K562 (cell line): Measurements from ENCODE around the gene LPGAT1. TPM values are rescaled to one million over a fixed set of nuclear protein-coding genes. Genes with fewer than 3 reads are reported as not detected.

Source experiments
- ATAC-seq: fragments of 200-7000 bp; cut with Tn5 transposase; 3 replicates; pipeline ENCODE4 v1.9.1; 2020; ENCODE audit warnings: moderate library complexity
- BruUV-seq: library from RNA; stranded (reverse); fragments of 400-500 nt; replicated peaks from 2 replicates; lab custom pipeline; 2021; lab: Mats Ljungman, UMichigan
- CTCF ChIA-PET: fragments of 300-600 bp; formaldehyde crosslinking; extraction: SDS; loops from one replicate; lab custom pipeline; 2021; ENCODE audit warnings: low intra/inter-chr PET ratio; lab: Yijun Ruan, JAX
- POLR2A ChIA-PET: fragments of 300-600, 350-650 bp; sonication (Branson Sonifier 250); formaldehyde crosslinking; extraction: SDS; loops from one replicate; lab custom pipeline; 2021; ENCODE audit warnings: antibody characterized with exemption, inconsistent platforms; lab: Yijun Ruan, JAX
- DNase-seq, 4 experiments: peaks; one replicate each; pipeline versions ENCODE4 v3.0.0 to v3.0.0-alpha.2; 2011 to 2018; ENCODE audit warnings: low spot score in 3 of 4, mixed read lengths in 3 of 4; ENCODE audit errors: extremely low read depth in 1 of 4
- FAIRE-seq: peaks from 2 replicates; lab custom pipeline; 2011; peaks lifted over from hg19 to GRCh38; lab: Jason Lieb, UNC
- H2AFZ ChIP-seq: 2 replicates; pipeline ENCODE4 v1.6.0; 2011; ENCODE audit warnings: low read depth, low read length, control low read depth, inconsistent platforms
- H3K27ac ChIP-seq: fragments of 200-600 bp; 3 replicates; pipeline ENCODE4 v1.8.0; 2011; ENCODE audit warnings: low read depth, mild to moderate bottlenecking, control low read depth, inconsistent platforms, low read length, moderate library complexity, mixed read lengths; ENCODE audit errors: extremely low read depth
- H3K27me3 ChIP-seq, 2 experiments: fragments of 300-600 bp in 1 of 2; 2 replicates in 1 of 2; 3 replicates in 1 of 2; pipeline versions ENCODE4 v1.6.0 to v1.8.0; 2011; ENCODE audit warnings: inconsistent platforms in 2 of 2, low read length in 2 of 2, mild to moderate bottlenecking in 1 of 2, mixed read lengths in 1 of 2, moderate library complexity in 1 of 2; ENCODE audit not compliant: control insufficient read depth in 2 of 2, insufficient read depth in 2 of 2
- H3K36me3 ChIP-seq: fragments of 300-600 bp; 3 replicates; pipeline ENCODE4 v1.8.0; 2011; ENCODE audit warnings: mild to moderate bottlenecking, low read length, inconsistent platforms; ENCODE audit not compliant: control insufficient read depth, insufficient read depth
- H3K4me1 ChIP-seq, 2 experiments: fragments of 200-600 bp in 1 of 2; replicated peaks in 1 of 2; 2 replicates in 1 of 2; 3 replicates in 1 of 2; pipeline versions ENCODE4 v1.5.1 to v1.8.0; 2011; ENCODE audit warnings: inconsistent platforms in 2 of 2, low read length in 2 of 2, mild to moderate bottlenecking in 1 of 2, mixed read lengths in 1 of 2, moderate library complexity in 1 of 2; ENCODE audit not compliant: control insufficient read depth in 2 of 2, insufficient read depth in 2 of 2
- H3K4me2 ChIP-seq: 2 replicates; pipeline ENCODE4 v1.6.1; 2011; ENCODE audit warnings: low read length, control low read depth, inconsistent platforms, mixed read lengths; ENCODE audit not compliant: insufficient read depth
- H3K4me3 ChIP-seq: fragments of 200-600 bp; sonication (generic), shearing (Covaris generic); 2 replicates; pipeline ENCODE4 v1.5.1; 2016; ENCODE audit warnings: control low read depth, inconsistent platforms
- H3K79me2 ChIP-seq: fragments of 200-600 bp; 3 replicates; pipeline ENCODE4 v1.8.0; 2011; ENCODE audit warnings: low read length, inconsistent platforms; ENCODE audit not compliant: control insufficient read depth, insufficient read depth
- H3K9ac ChIP-seq, 2 experiments: 2 replicates each; pipeline versions ENCODE4 v1.6.0 to v1.6.1; 2011; ENCODE audit warnings: low read depth in 2 of 2, low read length in 2 of 2, control low read depth in 1 of 2, inconsistent platforms in 1 of 2, mild to moderate bottlenecking in 1 of 2, mixed read lengths in 1 of 2; ENCODE audit not compliant: insufficient read depth in 1 of 2
- H3K9me1 ChIP-seq: one replicate; pipeline ENCODE4 v1.6.0; 2011; ENCODE audit warnings: inconsistent platforms, mild to moderate bottlenecking, low read length, moderate library complexity; ENCODE audit not compliant: control insufficient read depth, insufficient read depth
- H3K9me3 ChIP-seq: replicated peaks from 2 replicates; pipeline ENCODE4 v1.5.1; 2011; ENCODE audit warnings: low read depth, low read length, inconsistent platforms; ENCODE audit not compliant: control insufficient read depth, insufficient read depth
- H4K20me1 ChIP-seq: replicated peaks from 2 replicates; pipeline ENCODE4 v1.6.1; 2011; ENCODE audit warnings: low read length, inconsistent platforms, mixed read lengths; ENCODE audit not compliant: control insufficient read depth, insufficient read depth
- BRCA1 ChIP-seq, 2 experiments: fragments of 450-650 bp in 1 of 2; sonication (generic) in 1 of 2; formaldehyde crosslinking in 1 of 2; IDR thresholded peaks; 2 replicates each; pipeline versions ENCODE4 v1.5.0 to v1.6.1; 2017 to 2020; ENCODE audit warnings: mild to moderate bottlenecking in 1 of 2, missing genetic modification reagents in 1 of 2
- BRD9 ChIP-seq: fragments of 450-650 bp; IDR thresholded peaks from 2 replicates; pipeline ENCODE4 v1.6.1; 2018; ENCODE audit warnings: low read depth; ENCODE audit not compliant: partially characterized antibody
- ESRRA ChIP-seq: fragments of 450-650 bp; IDR thresholded peaks from 2 replicates; pipeline ENCODE4 v1.6.1; 2014; ENCODE audit warnings: low read depth, mild to moderate bottlenecking, moderate library complexity, borderline replicate concordance
- KDM1A ChIP-seq, 2 experiments: fragments of 450-650 bp; IDR thresholded peaks; 2 replicates each; pipeline ENCODE4 v1.6.1; 2016; ENCODE audit warnings: mild to moderate bottlenecking in 2 of 2
- MCM2 ChIP-seq: fragments of 450-650 bp; IDR thresholded peaks from 2 replicates; pipeline ENCODE4 v1.6.1; 2017; ENCODE audit warnings: low read depth, mild to moderate bottlenecking
- MEIS2 ChIP-seq: fragments of 450-650 bp; IDR thresholded peaks from 2 replicates; pipeline ENCODE4 v1.6.1; 2014; ENCODE audit warnings: mild to moderate bottlenecking; ENCODE audit not compliant: partially characterized antibody
- NCOR1 ChIP-seq: fragments of 450-650 bp; IDR thresholded peaks from 2 replicates; pipeline ENCODE4 v1.6.1; 2016; ENCODE audit warnings: mild to moderate bottlenecking, moderate library complexity
- NR4A1 ChIP-seq, 2 experiments: fragments of 250-450 bp in 1 of 2; fragments of 450-650 bp in 1 of 2; sonication (Bioruptor Pico) in 1 of 2; IDR thresholded peaks; 2 replicates each; pipeline versions ENCODE4 v1.4.0 to v1.6.1; 2016 to 2020; ENCODE audit warnings: mild to moderate bottlenecking in 2 of 2, missing compliant biosample characterization in 1 of 2, missing genetic modification characterization in 1 of 2, moderate library complexity in 1 of 2
- POLR2AphosphoS5 ChIP-seq: IDR thresholded peaks from 2 replicates; pipeline ENCODE4 v1.6.1; 2011; ENCODE audit warnings: mild to moderate bottlenecking, low read depth, low read length, moderate library complexity; ENCODE audit not compliant: control insufficient read depth, insufficient read depth
- RBM17 ChIP-seq: fragments of 200-400 bp; formaldehyde crosslinking; IDR thresholded peaks from 2 replicates; pipeline ENCODE4 v1.6.1; 2017; ENCODE audit warnings: low read depth, mild to moderate bottlenecking, low read length, borderline replicate concordance
- RCOR1 ChIP-seq, 2 experiments: IDR thresholded peaks; 2 replicates each; pipeline ENCODE4 v1.6.1; 2012; ENCODE audit warnings: low read depth in 2 of 2, low read length in 2 of 2, borderline replicate concordance in 1 of 2, improper control_type of control experiment in 1 of 2
- RUNX1 ChIP-seq: sonication (generic); IDR thresholded peaks from 2 replicates; pipeline ENCODE4 v1.6.1; 2016; ENCODE audit warnings: antibody characterized with exemption, low read depth
- SP2 ChIP-seq: IDR thresholded peaks from 2 replicates; pipeline ENCODE4 v1.6.1; 2011; ENCODE audit warnings: mild to moderate bottlenecking, low read depth, low read length, moderate library complexity; ENCODE audit not compliant: poor library complexity, severe bottlenecking; ENCODE audit errors: extremely low read depth
- ZFP36 ChIP-seq: fragments of 150-350 bp; IDR thresholded peaks from 2 replicates; pipeline ENCODE4 v1.6.1; 2018; ENCODE audit warnings: low read length, low read depth; ENCODE audit not compliant: partially characterized antibody
- ZNF133 ChIP-seq: fragments of 250-450 bp; sonication (Bioruptor Pico); IDR thresholded peaks from 2 replicates; pipeline ENCODE4 v1.4.0; 2020; ENCODE audit warnings: mild to moderate bottlenecking
- ZNF263 ChIP-seq: sonication (generic); formaldehyde crosslinking; IDR thresholded peaks from 2 replicates; pipeline ENCODE4 v1.8.0; 2022; ENCODE audit warnings: mild to moderate bottlenecking, missing genetic modification reagents, borderline replicate concordance
- ZNF41 ChIP-seq: fragments of 250-450 bp; sonication (Bioruptor Pico); conservative IDR thresholded peaks from 2 replicates; pipeline ENCODE4 v1.4.0; 2020; ENCODE audit warnings: mild to moderate bottlenecking
- ZNF507 ChIP-seq: conservative IDR thresholded peaks from 2 replicates; pipeline ENCODE4 v1.6.1; 2017; ENCODE audit warnings: missing genetic modification characterization, missing compliant biosample characterization
- ZNF584 ChIP-seq: fragments of 200-800 bp; sonication (Bioruptor generic); IDR thresholded peaks from 2 replicates; pipeline ENCODE4 v1.6.1; 2016; ENCODE audit warnings: low read depth, mild to moderate bottlenecking, missing genetic modification characterization, missing compliant biosample characterization
- WGBS: fragments of 100-300 bp; shearing (Covaris generic); methylation state at CpG from one replicate; pipeline ENCODE4 v1.1.6; 2016; ENCODE audit warnings: low coverage, mixed read lengths; ENCODE audit not compliant: insufficient coverage; ENCODE audit errors: missing lambda C conversion rate; 5-methylcytosine and 5-hydroxymethylcytosine counted together
- in situ Hi-C: fragments of 300-500 bp; cut with MboI; formaldehyde crosslinking; loops from 4 replicates; pipeline ENCODE4 v1.15.0; 2018; ENCODE audit warnings: inconsistent platforms, mixed read lengths
- intact Hi-C: fragments of 100-400 bp; cut with micrococcal nuclease; formaldehyde crosslinking; loops from 2 replicates; pipeline ENCODE4 v1.14.2; 2022
- polyA plus RNA-seq, 8 experiments: library from polyadenylated mRNA; depleted of rRNA in 4 of 8; stranded (reverse) in 5 of 8; unstranded in 3 of 8; fragments of >200 nt; fragmentation: Nextera tagmentation in 2 of 8; fragmentation: Illumina TruSeq in 1 of 8; extraction: Ambion mirVana in 2 of 8; extraction: Trizol in 1 of 8; gene quantifications; 2 replicates each; pipeline versions ENCODE4 v1.2.1 to v1.2.3, GENCODE V29; 2011 to 2014; ENCODE audit warnings: inconsistent platforms in 1 of 8, missing spikeins in 1 of 8
- total RNA-seq, 7 experiments: library from RNA; depleted of rRNA in 6 of 7; stranded (reverse); fragments of >200 nt in 6 of 7; fragmentation: Illumina TruSeq in 2 of 7; extraction: Trizol in 2 of 7; gene quantifications; 2 replicates each; pipeline versions ENCODE4 v1.2.1 to v1.2.3, GENCODE V29; 2011 to 2021; ENCODE audit warnings: low replicate concordance in 1 of 7
- TF ChIP-seq, protein P1 (sequence below): fragments of 450-650 bp; IDR thresholded peaks from 2 replicates; pipeline ENCODE4 v1.6.1; 2016
- TF ChIP-seq, protein P2 (sequence below): fragments of 250-450 bp; sonication (Bioruptor Pico); IDR thresholded peaks from 2 replicates; pipeline ENCODE4 v1.8.0; 2021; ENCODE audit warnings: moderate library complexity, mild to moderate bottlenecking, inconsistent platforms

Gene LPGAT1
- total and polyA plus RNA-seq, 9 of the 15 experiments (the other 6 are each of a cell fraction or from before 2014, with no cell fraction given), result 5.7 to 31.4 (median 16.3) TPM

DNA sequence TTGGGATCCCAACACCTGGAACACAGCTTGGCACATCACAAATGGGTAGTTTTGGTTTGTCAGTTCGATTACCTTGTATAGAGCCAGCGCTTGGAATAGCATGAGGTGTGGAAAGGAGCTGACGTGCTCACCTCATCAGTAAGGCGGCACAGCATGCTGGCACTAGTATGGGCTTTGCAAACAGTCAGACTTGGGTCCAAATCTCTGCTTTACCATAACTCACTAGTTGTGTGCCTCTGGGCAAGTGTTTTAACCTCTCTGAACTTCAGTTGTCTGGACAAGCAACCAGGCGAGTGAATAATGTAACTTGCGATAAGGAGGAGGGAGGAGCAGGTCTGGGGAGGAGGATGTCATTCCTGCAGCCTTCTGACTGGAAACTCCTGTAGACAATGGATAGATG lies 128.8 kb downstream of the LPGAT1 start:
- BruUV-seq, result no TSS peak
- CTCF ChIA-PET, result no interaction called here
- POLR2A ChIA-PET, result interaction anchor here (1.3 kb wide), 1 partner anchor 21 kb away, joined by 5 read pairs; no protein-coding TSS in a partner anchor
- DNase-seq (no peak), ATAC-seq (no peak), FAIRE-seq (peak; percentile 69)
- intact Hi-C loops, result no loop called here
- Histone ChIP-seq H3K9me1 (no peaks in the 10 kb centered on the region), H4K20me1 (no peaks in the 10 kb centered on the region), H3K9me3 (no peaks in the 10 kb centered on the region), H3K27ac (no peak overlapping the region), H3K4me1 (peaks cover 5 to 8% of the 10 kb centered on the region in 2 experiments; a peak in 3 of 5 replicates), H3K4me2 (no peak overlapping the region), H3K4me3 (no peak overlapping the region), H3K27me3 (peaks cover 0 to 7% of the 10 kb centered on the region in 2 experiments; a peak in 1 of 5 replicates), H3K79me2 (no peaks in the 10 kb centered on the region), H3K9ac (0 out of 4 replicates have a peak overlapping the region, but pooled peaks of 1 of the 2 experiments have one; percentile 14), H3K36me3 (no peaks in the 10 kb centered on the region), H2AFZ (no peak overlapping the region)
- WGBS, result 17% methylated on average over 6 of the region's 6 CpGs
- in situ Hi-C loops, result no loop called here
- TF ChIP-seq NR4A1 (CRISPR knock-in tag; IDR thresholded peaks at IDR 0.05) (no peak), NR4A1 (tag; IDR thresholded peaks at IDR 0.05) (no peak), SP2 (no peak), NCOR1 (no peak), POLR2AphosphoS5 (no peak), RBM17 (no peak), ZNF41 (CRISPR knock-in tag) (no peak), RUNX1 (no peak), RCOR1 (IDR thresholded peaks at IDR 0.05; ENCODE audit: borderline replicate concordance in 1 of 2, low read depth in 2 of 2, low read length in 2 of 2) (peak in 1 of 2 experiments; percentile 41; a peak in 1 of 4 replicates), KDM1A (IDR thresholded peaks at IDR 0.05) (peak; percentile 29 to 38; a peak in 2 of 4 replicates), BRCA1 (IDR thresholded peaks at IDR 0.05) (no peak), BRCA1 (CRISPR knock-in tag; IDR thresholded peaks at IDR 0.05) (no peak), ZFP36 (peak; percentile 54), ZNF584 (CRISPR knock-in tag) (no peak), ZNF507 (tag) (no peak), BRD9 (no peak), ESRRA (no peak), ZNF133 (CRISPR knock-in tag) (no peak), MCM2 (no peak), MEIS2 (peak; percentile 86), ZNF263 (CRISPR knock-in tag) (peak; percentile 93)
- TF ChIP-seq, protein P1, sequence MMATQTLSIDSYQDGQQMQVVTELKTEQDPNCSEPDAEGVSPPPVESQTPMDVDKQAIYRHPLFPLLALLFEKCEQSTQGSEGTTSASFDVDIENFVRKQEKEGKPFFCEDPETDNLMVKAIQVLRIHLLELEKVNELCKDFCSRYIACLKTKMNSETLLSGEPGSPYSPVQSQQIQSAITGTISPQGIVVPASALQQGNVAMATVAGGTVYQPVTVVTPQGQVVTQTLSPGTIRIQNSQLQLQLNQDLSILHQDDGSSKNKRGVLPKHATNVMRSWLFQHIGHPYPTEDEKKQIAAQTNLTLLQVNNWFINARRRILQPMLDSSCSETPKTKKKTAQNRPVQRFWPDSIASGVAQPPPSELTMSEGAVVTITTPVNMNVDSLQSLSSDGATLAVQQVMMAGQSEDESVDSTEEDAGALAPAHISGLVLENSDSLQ, result peak; percentile 46
- TF ChIP-seq, protein P2, sequence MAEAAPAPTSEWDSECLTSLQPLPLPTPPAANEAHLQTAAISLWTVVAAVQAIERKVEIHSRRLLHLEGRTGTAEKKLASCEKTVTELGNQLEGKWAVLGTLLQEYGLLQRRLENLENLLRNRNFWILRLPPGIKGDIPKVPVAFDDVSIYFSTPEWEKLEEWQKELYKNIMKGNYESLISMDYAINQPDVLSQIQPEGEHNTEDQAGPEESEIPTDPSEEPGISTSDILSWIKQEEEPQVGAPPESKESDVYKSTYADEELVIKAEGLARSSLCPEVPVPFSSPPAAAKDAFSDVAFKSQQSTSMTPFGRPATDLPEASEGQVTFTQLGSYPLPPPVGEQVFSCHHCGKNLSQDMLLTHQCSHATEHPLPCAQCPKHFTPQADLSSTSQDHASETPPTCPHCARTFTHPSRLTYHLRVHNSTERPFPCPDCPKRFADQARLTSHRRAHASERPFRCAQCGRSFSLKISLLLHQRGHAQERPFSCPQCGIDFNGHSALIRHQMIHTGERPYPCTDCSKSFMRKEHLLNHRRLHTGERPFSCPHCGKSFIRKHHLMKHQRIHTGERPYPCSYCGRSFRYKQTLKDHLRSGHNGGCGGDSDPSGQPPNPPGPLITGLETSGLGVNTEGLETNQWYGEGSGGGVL (CRISPR knock-in tag), result no peak
